Measurements from ENCODE around the gene DCHS2.

DCHS2 gene

GRCh38 chr4:154491341-154492271, at the start of gene DCHS2:
Gene DCHS2 (minus strand): TSS chr4:154491799. CDS start chr4:154491355, 444 bp downstream.
- DNase-seq (ENCODE audit: low read depth in 2 of 2) = no peak

- no peak for DNase-seq (ENCODE audit: low read depth in 2 of 2)
These were observed 42.7 kb upstream of the DCHS2 start for GRCh38 chr4:154534296-154534695.

- DNase-seq (ENCODE audit: low read depth in 2 of 2) = no peak
These were observed 38.3 kb upstream of the DCHS2 start for GRCh38 chr4:154529728-154530519.

- no peak for DNase-seq (ENCODE audit: low read depth in 2 of 2)
These were observed 37.3 kb upstream of the DCHS2 start for GRCh38 chr4:154528869-154529268.

- DNase-seq (ENCODE audit: low read depth in 2 of 2) = no peak
These were observed 35.7 kb upstream of the DCHS2 start for GRCh38 chr4:154527308-154527707.

- no peak for DNase-seq (ENCODE audit: low read depth in 2 of 2)
These were observed 34.6 kb upstream of the DCHS2 start for GRCh38 chr4:154526151-154526550.

GRCh38 chr4:154521607-154522006, 30.0 kb upstream of the DCHS2 start:
- DNase-seq (ENCODE audit: low read depth in 2 of 2) = no peak

GRCh38 chr4:154519214-154519613, 27.6 kb upstream of the DCHS2 start:
- DNase-seq (ENCODE audit: low read depth in 2 of 2) = no peak

GRCh38 chr4:154517591-154517990, 26.0 kb upstream of the DCHS2 start:
- no peak for DNase-seq (ENCODE audit: low read depth in 2 of 2)

- DNase-seq (ENCODE audit: low read depth in 2 of 2) = no peak
These were observed 24.9 kb upstream of the DCHS2 start for GRCh38 chr4:154516318-154517029.

- no peak for DNase-seq (ENCODE audit: low read depth in 2 of 2)
These were observed 20.4 kb upstream of the DCHS2 start for GRCh38 chr4:154511981-154512380.

- no peak for DNase-seq (ENCODE audit: low read depth in 2 of 2)
These were observed 19.9 kb upstream of the DCHS2 start for GRCh38 chr4:154511548-154511947.

- no peak for DNase-seq (ENCODE audit: low read depth in 2 of 2)
These were observed 15.6 kb upstream of the DCHS2 start for GRCh38 chr4:154507156-154507555.

- no peak for DNase-seq (ENCODE audit: low read depth in 2 of 2)
These were observed 14.7 kb upstream of the DCHS2 start for GRCh38 chr4:154506253-154506652.

GRCh38 chr4:154503598-154503997, 12.0 kb upstream of the DCHS2 start:
- no peak for DNase-seq (ENCODE audit: low read depth in 2 of 2)

- DNase-seq (ENCODE audit: low read depth in 2 of 2) = no peak
These were observed 10.5 kb upstream of the DCHS2 start for GRCh38 chr4:154502111-154502510.

GRCh38 chr4:154497889-154498288, 6.3 kb upstream of the DCHS2 start:
- no peak for DNase-seq (ENCODE audit: low read depth in 2 of 2)

GRCh38 chr4:154495867-154496266, 4.3 kb upstream of the DCHS2 start:
- DNase-seq (ENCODE audit: low read depth in 2 of 2) = no peak

- no peak for DNase-seq (ENCODE audit: low read depth in 2 of 2)
These were observed 689 bp upstream of the DCHS2 start for GRCh38 chr4:154492288-154492687.

- DNase-seq (ENCODE audit: low read depth in 2 of 2) = no peak
These were observed 837 bp downstream of the DCHS2 start for GRCh38 chr4:154490583-154491340.

GRCh38 chr4:154490234-154490582, 1.4 kb downstream of the DCHS2 start:
- DNase-seq (ENCODE audit: low read depth in 2 of 2) = no peak

Data from stimulated activated CD8-positive, alpha-beta memory T cell treated with anti-CD3 and anti-CD28 coated beads, Interleukin-15, amount 100 ng/mL, for 4 hours (primary cell).